ENCODE data around the gene CREBBP. TPM values are rescaled to one million over a fixed set of nuclear protein-coding genes. Genes with fewer than 3 reads are reported as not detected.

CREBBP gene
- total RNA-seq, 2 experiments from 2014 or later, result 36.0 to 72.3 TPM

DNA sequence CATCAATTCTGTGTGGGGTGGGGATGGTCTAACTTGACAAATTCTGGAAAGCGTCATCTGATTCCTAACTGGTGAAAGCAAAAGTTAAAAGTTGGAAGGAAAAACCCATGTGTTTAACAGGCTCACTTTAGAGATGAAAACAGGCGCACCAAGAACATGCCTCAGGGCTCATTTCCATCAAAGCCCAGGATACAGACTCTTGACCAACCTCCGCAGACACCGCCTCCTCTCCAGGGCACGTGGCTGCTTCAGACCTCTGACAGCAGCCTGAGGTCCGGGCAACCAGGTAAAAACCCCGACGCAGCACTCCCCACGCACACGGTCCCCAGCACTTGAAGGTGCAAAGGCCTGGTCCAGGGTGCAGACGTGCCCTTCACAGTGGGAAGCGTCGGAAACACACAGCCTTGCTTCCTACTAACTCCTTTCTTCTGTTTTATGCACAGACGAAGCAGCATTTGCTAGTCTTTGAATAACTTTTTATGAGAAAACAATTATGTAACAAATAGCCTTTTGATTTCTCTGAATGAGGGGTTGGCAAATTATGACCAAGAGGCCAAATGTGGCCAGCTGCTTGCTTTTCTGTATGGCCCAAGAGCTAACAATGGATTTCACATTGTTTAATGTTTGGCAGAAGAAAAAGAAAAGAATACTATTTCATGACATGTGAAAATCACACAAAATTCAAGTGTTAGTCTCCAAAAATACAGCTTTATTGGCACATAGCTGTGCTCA lies 119.0 kb downstream of the CREBBP start:
- no peaks in the 10 kb centered on the region for H4K20me1 ChIP-seq (ENCODE audit: insufficient read depth, low read length)
- intact Hi-C loops (cut with micrococcal nuclease; ENCODE audit: unreplicated experiment), result no loop called here
- TF ChIP-seq, protein P1, sequence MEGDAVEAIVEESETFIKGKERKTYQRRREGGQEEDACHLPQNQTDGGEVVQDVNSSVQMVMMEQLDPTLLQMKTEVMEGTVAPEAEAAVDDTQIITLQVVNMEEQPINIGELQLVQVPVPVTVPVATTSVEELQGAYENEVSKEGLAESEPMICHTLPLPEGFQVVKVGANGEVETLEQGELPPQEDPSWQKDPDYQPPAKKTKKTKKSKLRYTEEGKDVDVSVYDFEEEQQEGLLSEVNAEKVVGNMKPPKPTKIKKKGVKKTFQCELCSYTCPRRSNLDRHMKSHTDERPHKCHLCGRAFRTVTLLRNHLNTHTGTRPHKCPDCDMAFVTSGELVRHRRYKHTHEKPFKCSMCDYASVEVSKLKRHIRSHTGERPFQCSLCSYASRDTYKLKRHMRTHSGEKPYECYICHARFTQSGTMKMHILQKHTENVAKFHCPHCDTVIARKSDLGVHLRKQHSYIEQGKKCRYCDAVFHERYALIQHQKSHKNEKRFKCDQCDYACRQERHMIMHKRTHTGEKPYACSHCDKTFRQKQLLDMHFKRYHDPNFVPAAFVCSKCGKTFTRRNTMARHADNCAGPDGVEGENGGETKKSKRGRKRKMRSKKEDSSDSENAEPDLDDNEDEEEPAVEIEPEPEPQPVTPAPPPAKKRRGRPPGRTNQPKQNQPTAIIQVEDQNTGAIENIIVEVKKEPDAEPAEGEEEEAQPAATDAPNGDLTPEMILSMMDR (conservative IDR thresholded peaks at IDR 0.05; ENCODE audit: low read length), result no peak
- no peak for TF ChIP-seq EZH2phosphoT487 (IDR thresholded peaks at IDR 0.05; ENCODE audit: borderline replicate concordance, low read depth, low read length)
- no TSS peak for BruUV-seq (replicated peaks)
- no peak overlapping the region for H2AFZ ChIP-seq (ENCODE audit: low read length)
- no peaks in the 10 kb centered on the region for H3K9me2 ChIP-seq (ENCODE audit: insufficient read depth, low read length)
- H3K4me1 ChIP-seq (ENCODE audit: insufficient read depth, low read length, poor library complexity, severe bottlenecking), result no peaks in the 10 kb centered on the region
- no peak overlapping the region for H3K4me3 ChIP-seq (ENCODE audit: low read depth, low read length, poor library complexity, severe bottlenecking)
- peaks cover 73% of the 10 kb centered on the region for H3K36me3 ChIP-seq (ENCODE audit: insufficient read depth, low read length)
- ChIA-PET POLR2A (no interaction called here), CTCF (ENCODE audit: unreplicated experiment) (no interaction called here)
- no peak for DNase-seq (ENCODE audit: low spot score)
- no peak overlapping the region for H3K27ac ChIP-seq (ENCODE audit: low read depth, low read length, poor library complexity, severe bottlenecking)
- H3K9me3 ChIP-seq (ENCODE audit: low read length), result no peaks in the 10 kb centered on the region
- H3K4me2 ChIP-seq (ENCODE audit: low read length), result no peak overlapping the region
- H3K79me2 ChIP-seq (ENCODE audit: insufficient read depth, low read depth, low read length), result no peaks in the 10 kb centered on the region

DNA sequence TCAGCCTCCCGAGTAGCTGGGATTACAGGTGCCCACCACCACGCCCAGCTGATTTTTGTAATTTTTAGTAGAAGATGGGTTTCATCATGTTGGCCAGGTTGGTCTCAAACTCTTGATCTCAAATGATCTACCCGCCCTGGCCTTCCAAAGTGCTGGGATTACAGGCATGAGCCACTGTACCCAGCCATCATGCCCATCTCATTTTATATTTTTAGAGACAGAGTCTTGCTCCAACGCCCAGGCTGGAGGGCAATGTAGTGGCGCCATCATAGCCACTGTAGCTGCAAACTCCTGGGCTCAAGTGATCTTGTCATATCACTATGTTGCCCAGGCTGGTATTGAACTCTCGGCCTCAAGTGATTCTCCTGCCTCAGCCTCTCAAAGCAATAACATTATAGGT lies 120.0 kb downstream of the CREBBP start:
- no TSS peak for BruUV-seq (replicated peaks)
- Histone ChIP-seq H3K36me3 (ENCODE audit: insufficient read depth, low read length) (peaks cover 74% of the 10 kb centered on the region), H3K4me1 (ENCODE audit: insufficient read depth, low read length, poor library complexity, severe bottlenecking) (no peaks in the 10 kb centered on the region), H3K9me3 (ENCODE audit: low read length) (no peaks in the 10 kb centered on the region), H3K9me2 (ENCODE audit: insufficient read depth, low read length) (no peaks in the 10 kb centered on the region), H3K27ac (ENCODE audit: low read depth, low read length, poor library complexity, severe bottlenecking) (no peak overlapping the region), H3K79me2 (ENCODE audit: insufficient read depth, low read depth, low read length) (no peaks in the 10 kb centered on the region), H3K4me2 (ENCODE audit: low read length) (no peak overlapping the region), H3K4me3 (ENCODE audit: low read depth, low read length, poor library complexity, severe bottlenecking) (no peak overlapping the region), H2AFZ (ENCODE audit: low read length) (no peak overlapping the region), H4K20me1 (ENCODE audit: insufficient read depth, low read length) (no peaks in the 10 kb centered on the region)
- intact Hi-C loops (cut with micrococcal nuclease; ENCODE audit: unreplicated experiment), result no loop called here
- no peak for DNase-seq (ENCODE audit: low spot score)
- no peak for TF ChIP-seq EZH2phosphoT487 (IDR thresholded peaks at IDR 0.05; ENCODE audit: borderline replicate concordance, low read depth, low read length)
- TF ChIP-seq, protein P1 (conservative IDR thresholded peaks at IDR 0.05; ENCODE audit: low read length), result no peak
- ChIA-PET CTCF (ENCODE audit: unreplicated experiment) (no interaction called here), POLR2A (interaction anchor here (0.7 kb wide), 2 partner anchors 43 to 674 kb away, joined by 3 to 4 read pairs; no protein-coding TSS in a partner anchor)

DNA sequence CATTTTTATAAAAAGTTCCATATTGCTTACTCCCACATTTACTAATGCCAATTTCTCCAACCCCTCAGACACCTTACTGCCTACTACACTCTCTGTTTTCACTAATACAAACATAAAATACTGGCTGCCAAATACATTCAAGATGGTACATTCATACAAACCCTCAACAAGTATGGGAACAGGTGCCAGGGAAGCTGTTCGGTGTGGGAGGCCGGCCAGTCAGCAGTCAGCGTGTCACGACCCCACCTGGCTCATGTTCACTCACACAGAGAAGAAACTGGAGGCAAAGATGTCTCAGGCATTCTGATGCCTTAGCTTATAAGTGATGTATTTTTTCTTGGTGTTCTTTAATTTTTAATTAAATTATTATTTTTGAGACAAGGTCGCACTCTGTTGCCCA lies 120.8 kb downstream of the CREBBP start:
- intact Hi-C loops (cut with micrococcal nuclease; ENCODE audit: unreplicated experiment), result no loop called here
- H3K4me3 ChIP-seq (ENCODE audit: low read depth, low read length, poor library complexity, severe bottlenecking), result no peak overlapping the region
- ChIA-PET POLR2A (interaction anchor here (0.7 kb wide), 1 partner anchor 42 kb away, joined by 3 read pairs; no protein-coding TSS in a partner anchor), CTCF (ENCODE audit: unreplicated experiment) (no interaction called here)
- no peak overlapping the region for H3K4me2 ChIP-seq (ENCODE audit: low read length)
- H3K27ac ChIP-seq (ENCODE audit: low read depth, low read length, poor library complexity, severe bottlenecking), result no peak overlapping the region
- TF ChIP-seq EZH2phosphoT487 (IDR thresholded peaks at IDR 0.05; ENCODE audit: borderline replicate concordance, low read depth, low read length), result no peak
- TF ChIP-seq, protein P1 (conservative IDR thresholded peaks at IDR 0.05; ENCODE audit: low read length), result no peak
- no peaks in the 10 kb centered on the region for H3K9me3 ChIP-seq (ENCODE audit: low read length)
- H4K20me1 ChIP-seq (ENCODE audit: insufficient read depth, low read length), result no peaks in the 10 kb centered on the region
- H3K36me3 ChIP-seq (ENCODE audit: insufficient read depth, low read length), result peaks cover 72% of the 10 kb centered on the region
- H3K9me2 ChIP-seq (ENCODE audit: insufficient read depth, low read length), result no peaks in the 10 kb centered on the region
- no peaks in the 10 kb centered on the region for H3K4me1 ChIP-seq (ENCODE audit: insufficient read depth, low read length, poor library complexity, severe bottlenecking)
- BruUV-seq (replicated peaks), result no TSS peak
- H3K79me2 ChIP-seq (ENCODE audit: insufficient read depth, low read depth, low read length), result no peaks in the 10 kb centered on the region
- no peak for DNase-seq (ENCODE audit: low spot score)
- no peak overlapping the region for H2AFZ ChIP-seq (ENCODE audit: low read length)

Measured in OCI-LY7 (cell line).